MM.1S (cell line): Measurements from ENCODE around the gene KHDRBS2.

ENCODE experiments used
- DNase-seq: peaks from one replicate; pipeline ENCODE4 v3.0.0-alpha.2; 2015
- H2AFZ ChIP-seq: fragments of 300-600 bp; sonication (generic); 2 replicates; pipeline ENCODE4 v1.6.0; 2016; ENCODE audit warnings: antibody characterized with exemption, low read length
- H3F3A ChIP-seq: fragments of 300-600 bp; sonication (generic); 2 replicates; pipeline ENCODE4 v1.6.1; 2016; ENCODE audit warnings: mild to moderate bottlenecking, antibody characterized with exemption, low read length, moderate library complexity, mixed read lengths; ENCODE audit not compliant: insufficient read depth
- H3K27ac ChIP-seq: fragments of 300-600 bp; sonication (generic); 2 replicates; pipeline ENCODE4 v1.5.1; 2016; ENCODE audit warnings: mild to moderate bottlenecking, low read length
- H3K27me3 ChIP-seq: fragments of 300-600 bp; sonication (generic); replicated peaks from 2 replicates; pipeline ENCODE4 v1.6.0; 2016; ENCODE audit warnings: low read length; ENCODE audit not compliant: insufficient read depth
- H3K36me3 ChIP-seq: fragments of 300-600 bp; sonication (generic); replicated peaks from 2 replicates; pipeline ENCODE4 v1.6.1; 2016; ENCODE audit warnings: mild to moderate bottlenecking, low read length, mixed read lengths; ENCODE audit not compliant: insufficient read depth
- H3K4me1 ChIP-seq: fragments of 300-600 bp; sonication (generic); 2 replicates; pipeline ENCODE4 v1.6.1; 2016; ENCODE audit warnings: low read length, mixed read lengths
- H3K4me2 ChIP-seq: fragments of 300-600 bp; sonication (generic); 2 replicates; pipeline ENCODE4 v1.6.0; 2016; ENCODE audit warnings: low read depth, low read length
- H3K4me3 ChIP-seq: fragments of 300-600 bp; sonication (generic); 2 replicates; pipeline ENCODE4 v1.5.1; 2016; ENCODE audit warnings: low read length, mixed read lengths
- H3K79me2 ChIP-seq: fragments of 300-600 bp; sonication (generic); 2 replicates; pipeline ENCODE4 v1.6.1; 2016; ENCODE audit warnings: mixed run types, low read length, mixed read lengths
- H3K9ac ChIP-seq: fragments of 300-600 bp; sonication (generic); 2 replicates; pipeline ENCODE4 v1.6.1; 2016; ENCODE audit warnings: low read length, mixed read lengths
- H3K9me2 ChIP-seq: fragments of 300-600 bp; sonication (generic); replicated peaks from 2 replicates; pipeline ENCODE4 v1.6.1; 2016; ENCODE audit warnings: mild to moderate bottlenecking, low read length, mixed read lengths; ENCODE audit not compliant: insufficient read depth
- H3K9me3 ChIP-seq: fragments of 300-600 bp; sonication (generic); replicated peaks from 2 replicates; pipeline ENCODE4 v1.6.1; 2016; ENCODE audit warnings: mild to moderate bottlenecking, low read length, mixed read lengths; ENCODE audit not compliant: insufficient read depth
- H4K20me1 ChIP-seq: fragments of 300-600 bp; sonication (generic); 2 replicates; pipeline ENCODE4 v1.6.1; 2016; ENCODE audit warnings: mild to moderate bottlenecking, low read length, moderate library complexity, mixed read lengths; ENCODE audit not compliant: insufficient read depth
- CTCF ChIP-seq: fragments of 300-600 bp; sonication (generic); IDR thresholded peaks from 2 replicates; pipeline ENCODE4 v1.5.1; 2016; ENCODE audit warnings: antibody characterized with exemption, low read length, mixed read lengths
- EZH2 ChIP-seq: fragments of 300-600 bp; sonication (generic); optimal IDR thresholded peaks from 2 replicates; pipeline ENCODE3; 2017; ENCODE audit warnings: low read depth, mild to moderate bottlenecking, antibody characterized with exemption, low read length, mixed read lengths
- EZH2phosphoT487 ChIP-seq: fragments of 300-600 bp; sonication (generic); IDR thresholded peaks from 2 replicates; pipeline ENCODE4 v1.6.1; 2018; ENCODE audit warnings: antibody characterized with exemption, low read length

The KHDRBS2 gene

DNA sequence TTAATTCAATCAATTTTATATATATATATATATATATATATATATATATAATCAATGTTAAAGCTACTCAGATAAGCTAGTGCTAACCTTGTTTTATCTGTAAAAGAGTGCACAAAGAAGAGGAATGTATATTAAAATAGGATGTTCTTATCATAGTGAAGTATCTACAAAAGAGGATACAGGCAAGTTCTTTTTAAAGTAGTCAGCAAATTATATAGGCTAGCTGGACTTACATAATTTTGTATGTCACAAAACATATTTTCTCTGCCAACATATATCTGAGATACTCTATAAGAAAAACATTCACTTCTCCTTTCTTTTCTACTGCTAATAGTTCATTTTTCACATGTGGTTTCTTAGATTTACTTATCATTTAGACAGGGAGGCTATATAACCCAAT, 39.9 kb downstream of the KHDRBS2 start:
- no peak overlapping the region for H3K9ac ChIP-seq
- H3K9me2 ChIP-seq, result no peaks in the 10 kb centered on the region
- H3K27me3 ChIP-seq, result no peaks in the 10 kb centered on the region
- no peaks in the 10 kb centered on the region for H3K9me3 ChIP-seq
- no peak overlapping the region for H3K4me2 ChIP-seq
- H3K4me3 ChIP-seq, result no peak overlapping the region
- no peak overlapping the region for H2AFZ ChIP-seq
- no peaks in the 10 kb centered on the region for H3K4me1 ChIP-seq
- no peaks in the 10 kb centered on the region for H4K20me1 ChIP-seq
- no peaks in the 10 kb centered on the region for H3K79me2 ChIP-seq
- TF ChIP-seq CTCF, result no peak
- no peak for TF ChIP-seq EZH2
- TF ChIP-seq EZH2phosphoT487, result no peak
- DNase-seq, result no peak
- H3K36me3 ChIP-seq, result no peaks in the 10 kb centered on the region
- H3F3A ChIP-seq, result no peaks in the 10 kb centered on the region
- H3K27ac ChIP-seq, result no peak overlapping the region

GRCh38 chr6:62236784-62237183, 49.2 kb downstream of the KHDRBS2 start:
- Histone ChIP-seq H2AFZ (no peak overlapping the region), H3K9ac (no peak overlapping the region), H3K36me3 (no peaks in the 10 kb centered on the region), H3K9me3 (no peaks in the 10 kb centered on the region), H3K9me2 (no peaks in the 10 kb centered on the region), H3K4me2 (no peak overlapping the region), H3K27ac (no peak overlapping the region), H3K4me1 (peaks cover 6% of the 10 kb centered on the region), H3F3A (no peaks in the 10 kb centered on the region), H3K27me3 (no peaks in the 10 kb centered on the region), H3K4me3 (no peak overlapping the region), H4K20me1 (no peaks in the 10 kb centered on the region), H3K79me2 (no peaks in the 10 kb centered on the region)
- DNase-seq, result no peak
- TF ChIP-seq EZH2 (no peak), CTCF (no peak), EZH2phosphoT487 (no peak)

DNA sequence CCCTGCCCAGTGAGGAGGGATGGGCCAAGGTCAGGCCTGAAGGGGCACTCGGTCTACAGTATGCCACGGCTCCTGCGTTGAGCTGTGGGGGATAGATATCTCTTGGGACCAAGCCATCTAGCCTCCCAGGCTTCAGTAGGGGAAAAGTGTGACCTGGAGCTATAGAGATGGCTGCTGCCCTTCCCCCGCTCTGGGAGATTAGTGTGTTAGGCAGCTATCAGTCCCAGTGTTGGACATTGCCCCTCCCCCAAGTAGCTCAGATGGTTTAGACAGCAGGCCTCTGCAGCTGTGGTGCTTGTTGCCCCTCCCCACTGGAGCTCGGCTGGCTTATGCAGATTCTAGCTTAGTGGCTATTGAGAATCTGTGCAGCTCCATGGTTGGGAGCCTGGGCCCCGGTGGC, 56.8 kb downstream of the KHDRBS2 start:
- no peaks in the 10 kb centered on the region for H3K4me1 ChIP-seq
- no peak overlapping the region for H3K4me3 ChIP-seq
- no peak overlapping the region for H2AFZ ChIP-seq
- H3K27ac ChIP-seq, result no peak overlapping the region
- no peaks in the 10 kb centered on the region for H3K9me3 ChIP-seq
- no peaks in the 10 kb centered on the region for H3K9me2 ChIP-seq
- no peak overlapping the region for H3K9ac ChIP-seq
- H3K79me2 ChIP-seq, result no peaks in the 10 kb centered on the region
- H3K36me3 ChIP-seq, result no peaks in the 10 kb centered on the region
- H3F3A ChIP-seq, result no peaks in the 10 kb centered on the region
- no peaks in the 10 kb centered on the region for H3K27me3 ChIP-seq
- TF ChIP-seq EZH2phosphoT487 (no peak), EZH2 (no peak)
- H4K20me1 ChIP-seq, result no peaks in the 10 kb centered on the region
- no peak overlapping the region for H3K4me2 ChIP-seq
- DNase-seq, result no peak

- Histone ChIP-seq H3K4me1 (no peaks in the 10 kb centered on the region), H2AFZ (no peak overlapping the region), H4K20me1 (no peaks in the 10 kb centered on the region), H3F3A (no peaks in the 10 kb centered on the region), H3K27ac (no peak overlapping the region), H3K36me3 (no peaks in the 10 kb centered on the region), H3K27me3 (no peaks in the 10 kb centered on the region), H3K4me2 (no peak overlapping the region), H3K9ac (no peak overlapping the region), H3K9me2 (no peaks in the 10 kb centered on the region), H3K79me2 (no peaks in the 10 kb centered on the region), H3K9me3 (no peaks in the 10 kb centered on the region), H3K4me3 (no peak overlapping the region)
- TF ChIP-seq CTCF (no peak), EZH2 (no peak), EZH2phosphoT487 (no peak)
- DNase-seq, result no peak
These were observed 68.2 kb downstream of the KHDRBS2 start for GRCh38 chr6:62217866-62218265.
